Measurements from ENCODE around the gene GLS. TPM values are rescaled to one million over a fixed set of nuclear protein-coding genes. Genes with fewer than 3 reads are reported as not detected.

GLS gene
- total RNA-seq, 4 donors from 2014 or later: 111 to 139 (median 129) TPM

GRCh38 chr2:190881598-190882410 lies 1.2 kb downstream of the GLS start:
- TF ChIP-seq CTCF (IDR thresholded peaks at IDR 0.05; ENCODE audit: low read depth): no peak

- no peak for TF ChIP-seq CTCF (IDR thresholded peaks at IDR 0.05; ENCODE audit: low read depth)
Observed at GRCh38 chr2:190882411-190882766, 1.8 kb downstream of the GLS start.

- TF ChIP-seq CTCF (IDR thresholded peaks at IDR 0.05; ENCODE audit: low read depth): no peak
Observed at GRCh38 chr2:190882856-190883582, 2.4 kb downstream of the GLS start.

- TF ChIP-seq CTCF (IDR thresholded peaks at IDR 0.05; ENCODE audit: low read depth): no peak
Observed at GRCh38 chr2:190887089-190887488, 6.5 kb downstream of the GLS start.

- no peak for TF ChIP-seq CTCF (IDR thresholded peaks at IDR 0.05; ENCODE audit: low read depth)
Observed at GRCh38 chr2:190888449-190888848, 7.8 kb downstream of the GLS start.

GRCh38 chr2:190889175-190889943 lies 8.7 kb downstream of the GLS start:
- TF ChIP-seq CTCF (IDR thresholded peaks at IDR 0.05; ENCODE audit: low read depth): no peak

GRCh38 chr2:190891372-190891771 lies 10.8 kb downstream of the GLS start:
- no peak for TF ChIP-seq CTCF (IDR thresholded peaks at IDR 0.05; ENCODE audit: low read depth)

Data from subcutaneous adipose tissue (tissue), 4 donors.